Right atrium auricular region (tissue), 2 donors: ENCODE data around the gene AGBL4. TPM values are rescaled to one million over a fixed set of nuclear protein-coding genes. Genes with fewer than 3 reads are reported as not detected.

Source experiments
- DNase-seq: peaks from one replicate; pipeline ENCODE4 v3.0.0-alpha.2; 2019; ENCODE audit warnings: low spot score
- H3K27ac ChIP-seq, 2 donors: fragments of 200-600 bp; sonication (generic); 1 replicate in 1 of 2; 2 replicates in 1 of 2; pipeline ENCODE4 v1.5.1; 2016 to 2019
- H3K27me3 ChIP-seq, 2 donors: fragments of 200-600 bp; sonication (generic); one replicate each; pipeline versions ENCODE4 v1.5.1 to v1.6.0; 2017 to 2019
- H3K36me3 ChIP-seq: fragments of 200-600 bp; sonication (generic); one replicate; pipeline ENCODE4 v1.5.1; 2016
- H3K4me1 ChIP-seq, 2 donors: fragments of 200-600 bp; sonication (generic); one replicate each; pipeline versions ENCODE4 v1.5.1 to v1.6.0; 2017 to 2019
- H3K4me3 ChIP-seq, 2 donors: fragments of 200-600 bp; sonication (generic); 1 replicate in 1 of 2; 2 replicates in 1 of 2; pipeline ENCODE4 v1.5.1; 2017 to 2019; ENCODE audit warnings: mild to moderate bottlenecking in 1 of 2, moderate library complexity in 1 of 2
- H3K9me3 ChIP-seq, 2 donors: fragments of 200-600 bp; sonication (generic); one replicate each; pipeline ENCODE4 v1.5.1; 2019
- CTCF ChIP-seq, 2 donors: fragments of 200-600 bp; sonication (generic); IDR thresholded peaks; one replicate each; pipeline ENCODE4 v1.5.1; 2019; ENCODE audit warnings: antibody characterized with exemption in 2 of 2
- total RNA-seq, 2 donors: library from RNA; depleted of rRNA; stranded (reverse); fragments of >200 nt; gene quantifications; one replicate each; pipeline ENCODE4 v1.1.0, GENCODE V29; 2016

AGBL4 gene
- total RNA-seq, 2 donors from 2014 or later = 0.94 to 1.7 TPM

- no peaks in the 10 kb centered on the region for H3K9me3 ChIP-seq
- H3K4me1 ChIP-seq = no peaks in the 10 kb centered on the region
- no peak for DNase-seq
- no peak overlapping the region for H3K27ac ChIP-seq
- TF ChIP-seq CTCF (IDR thresholded peaks at IDR 0.05) = no peak
- H3K36me3 ChIP-seq = no peaks in the 10 kb centered on the region
- H3K4me3 ChIP-seq = no peak overlapping the region
- no peaks in the 10 kb centered on the region for H3K27me3 ChIP-seq
Observed at GRCh38 chr1:48627486-48627885, 1396.3 kb downstream of the AGBL4 start.

GRCh38 chr1:48619539-48619938 is 1404.2 kb downstream of the AGBL4 start:
- Histone ChIP-seq H3K4me1 (no peaks in the 10 kb centered on the region), H3K9me3 (no peaks in the 10 kb centered on the region), H3K4me3 (no peak overlapping the region), H3K27ac (no peak overlapping the region), H3K36me3 (no peaks in the 10 kb centered on the region), H3K27me3 (no peaks in the 10 kb centered on the region)
- DNase-seq = no peak
- TF ChIP-seq CTCF (IDR thresholded peaks at IDR 0.05) = no peak

GRCh38 chr1:48617252-48617651 is 1406.5 kb downstream of the AGBL4 start:
- DNase-seq = no peak
- no peaks in the 10 kb centered on the region for H3K36me3 ChIP-seq
- no peaks in the 10 kb centered on the region for H3K27me3 ChIP-seq
- no peak overlapping the region for H3K4me3 ChIP-seq
- no peak overlapping the region for H3K27ac ChIP-seq
- TF ChIP-seq CTCF (IDR thresholded peaks at IDR 0.05) = no peak
- no peaks in the 10 kb centered on the region for H3K9me3 ChIP-seq
- no peaks in the 10 kb centered on the region for H3K4me1 ChIP-seq

GRCh38 chr1:48616710-48617109 is 1407.0 kb downstream of the AGBL4 start:
- no peak overlapping the region for H3K27ac ChIP-seq
- no peaks in the 10 kb centered on the region for H3K36me3 ChIP-seq
- H3K9me3 ChIP-seq = no peaks in the 10 kb centered on the region
- no peaks in the 10 kb centered on the region for H3K27me3 ChIP-seq
- no peaks in the 10 kb centered on the region for H3K4me1 ChIP-seq
- no peak overlapping the region for H3K4me3 ChIP-seq
- no peak for TF ChIP-seq CTCF (IDR thresholded peaks at IDR 0.05)
- no peak for DNase-seq

GRCh38 chr1:48611841-48612240 is 1411.9 kb downstream of the AGBL4 start:
- no peak overlapping the region for H3K27ac ChIP-seq
- no peak for DNase-seq
- no peak for TF ChIP-seq CTCF (IDR thresholded peaks at IDR 0.05)

More at GRCh38 chr1:48611841-48612240, 1411.9 kb downstream of the AGBL4 start:
- H3K4me3 ChIP-seq = no peak overlapping the region
- no peaks in the 10 kb centered on the region for H3K36me3 ChIP-seq
- no peaks in the 10 kb centered on the region for H3K27me3 ChIP-seq
- H3K4me1 ChIP-seq = peaks cover 0 to 13% of the 10 kb centered on the region in 2 donors
- H3K9me3 ChIP-seq = no peaks in the 10 kb centered on the region
